Measurements from ENCODE around the gene GDA. TPM values are rescaled to one million over a fixed set of nuclear protein-coding genes. Genes with fewer than 3 reads are reported as not detected.

Gene GDA
- total RNA-seq, 4 donors from 2014 or later = 1.2 to 89.9 (median 55.9) TPM

DNA sequence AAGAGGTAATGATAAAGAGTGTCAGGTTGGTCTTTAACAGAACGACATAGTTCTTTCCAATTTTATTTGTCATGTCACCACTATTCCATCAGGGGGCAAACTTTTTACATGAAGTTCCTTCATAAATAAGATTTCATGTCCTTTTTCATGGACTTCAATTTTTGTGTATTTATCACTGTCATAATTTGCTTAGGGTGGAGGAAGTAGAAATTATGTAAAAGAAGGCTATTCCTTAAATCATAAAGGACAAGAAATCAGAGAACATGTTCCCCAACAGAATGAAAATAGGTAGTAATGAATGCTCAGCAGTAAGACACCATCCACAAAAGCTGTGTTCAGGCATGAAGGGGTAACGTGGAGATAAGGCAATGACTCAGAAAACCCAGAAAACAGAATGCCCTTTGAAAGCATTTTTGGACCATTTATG lies 143.0 kb downstream of the GDA start:
- no peak for DNase-seq
- WGBS, 2 donors (ENCODE audit: low coverage in 1 of 2) = 8 to 21% methylated on average over 2 of the region's 2 CpGs
- no peak for TF ChIP-seq POLR2A (IDR thresholded peaks at IDR 0.05)
- TF ChIP-seq, protein P1, sequence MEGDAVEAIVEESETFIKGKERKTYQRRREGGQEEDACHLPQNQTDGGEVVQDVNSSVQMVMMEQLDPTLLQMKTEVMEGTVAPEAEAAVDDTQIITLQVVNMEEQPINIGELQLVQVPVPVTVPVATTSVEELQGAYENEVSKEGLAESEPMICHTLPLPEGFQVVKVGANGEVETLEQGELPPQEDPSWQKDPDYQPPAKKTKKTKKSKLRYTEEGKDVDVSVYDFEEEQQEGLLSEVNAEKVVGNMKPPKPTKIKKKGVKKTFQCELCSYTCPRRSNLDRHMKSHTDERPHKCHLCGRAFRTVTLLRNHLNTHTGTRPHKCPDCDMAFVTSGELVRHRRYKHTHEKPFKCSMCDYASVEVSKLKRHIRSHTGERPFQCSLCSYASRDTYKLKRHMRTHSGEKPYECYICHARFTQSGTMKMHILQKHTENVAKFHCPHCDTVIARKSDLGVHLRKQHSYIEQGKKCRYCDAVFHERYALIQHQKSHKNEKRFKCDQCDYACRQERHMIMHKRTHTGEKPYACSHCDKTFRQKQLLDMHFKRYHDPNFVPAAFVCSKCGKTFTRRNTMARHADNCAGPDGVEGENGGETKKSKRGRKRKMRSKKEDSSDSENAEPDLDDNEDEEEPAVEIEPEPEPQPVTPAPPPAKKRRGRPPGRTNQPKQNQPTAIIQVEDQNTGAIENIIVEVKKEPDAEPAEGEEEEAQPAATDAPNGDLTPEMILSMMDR (IDR thresholded peaks at IDR 0.05) = peak; percentile 56 to 75 (median 60)
- no peak overlapping the region for H3K4me3 ChIP-seq
- H3K36me3 ChIP-seq = no peaks in the 10 kb centered on the region
- intact Hi-C loops (cut with DNase I; ENCODE audit: low total_unique reads) = no loop called here
- peak overlapping the region; percentile 74 to 83 (median 82) for H3K27ac ChIP-seq
- peaks cover 0 to 5% of the 10 kb centered on the region in 2 donors for H3K9me3 ChIP-seq
- H3K4me1 ChIP-seq = peaks cover 11 to 44% (median 21%) of the 10 kb centered on the region in 4 donors
- in situ Hi-C loops (cut with MboI; ENCODE audit: low pct_ligation_motif_present in 1 of 4, low pct_unique_long_range_greater_than_20kb in 1 of 4, low sequenced_read_pairs in 3 of 4) = loop anchor here in 2 of 4 donors (5.0 to 25.0 kb wide), 3 partner anchors 73 to 520 kb away; partner anchors contain the start of gene ZFAND5 (in 1 of the 2)
- H3K27me3 ChIP-seq = no peaks in the 10 kb centered on the region

DNA sequence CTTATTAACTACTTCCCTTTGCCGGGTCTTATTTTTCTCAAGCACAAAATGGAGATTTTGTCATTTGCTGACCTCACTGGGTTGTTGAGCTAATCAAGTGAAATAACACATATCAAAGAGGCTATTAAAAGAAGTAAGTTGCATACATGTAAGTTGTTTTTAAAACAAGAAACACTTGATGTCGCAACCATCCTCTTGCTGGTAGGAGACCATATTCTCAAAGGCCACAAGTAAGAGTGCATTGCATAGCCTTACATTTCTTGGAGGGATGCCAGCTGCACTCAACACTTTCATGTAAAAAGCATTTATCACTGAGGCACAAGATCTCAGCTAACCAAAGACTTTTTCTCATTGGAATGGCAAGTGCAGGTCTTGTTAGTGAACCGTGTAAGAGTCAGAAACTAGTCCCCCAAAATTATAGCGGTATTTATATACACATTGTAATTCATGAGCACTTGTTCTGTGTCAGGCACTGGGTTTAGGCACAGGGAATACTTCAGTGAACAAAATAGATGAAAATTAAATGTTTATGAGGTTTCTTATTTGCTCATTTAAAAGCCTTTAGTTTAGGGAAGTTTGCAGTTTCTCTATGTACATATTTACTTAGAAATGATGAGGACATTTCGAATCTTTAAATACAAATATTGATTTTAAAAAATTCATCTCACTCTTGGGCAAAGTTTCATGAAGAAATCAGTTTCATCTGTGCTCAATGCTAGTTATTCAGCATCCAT lies 143.8 kb downstream of the GDA start:
- WGBS, 2 donors (ENCODE audit: low coverage in 1 of 2) = 36 to 60% methylated on average over 3 to 5 of the region's 5 CpGs
- Histone ChIP-seq H3K4me1 (peaks cover 11 to 44% (median 21%) of the 10 kb centered on the region in 4 donors), H3K27me3 (no peaks in the 10 kb centered on the region), H3K4me3 (no peak overlapping the region), H3K36me3 (no peaks in the 10 kb centered on the region), H3K9me3 (peaks cover 0 to 5% of the 10 kb centered on the region in 2 donors), H3K27ac (peak overlapping the region; percentile 74 to 83 (median 82))
- in situ Hi-C loops (cut with MboI; ENCODE audit: low pct_ligation_motif_present in 1 of 4, low pct_unique_long_range_greater_than_20kb in 1 of 4, low sequenced_read_pairs in 3 of 4) = loop anchor here in 2 of 4 donors (5.0 to 25.0 kb wide), 3 partner anchors 72 to 519 kb away; partner anchors contain the start of gene ZFAND5 (in 1 of the 2)
- peak; percentile 52 for DNase-seq
- intact Hi-C loops (cut with DNase I; ENCODE audit: low total_unique reads) = no loop called here
- TF ChIP-seq, protein P1 (IDR thresholded peaks at IDR 0.05) = no peak
- TF ChIP-seq EP300 (IDR thresholded peaks at IDR 0.05; ENCODE audit: low read depth) = no peak
- no peak for TF ChIP-seq POLR2AphosphoS5 (IDR thresholded peaks at IDR 0.05)
- no peak for TF ChIP-seq POLR2A (IDR thresholded peaks at IDR 0.05)

DNA sequence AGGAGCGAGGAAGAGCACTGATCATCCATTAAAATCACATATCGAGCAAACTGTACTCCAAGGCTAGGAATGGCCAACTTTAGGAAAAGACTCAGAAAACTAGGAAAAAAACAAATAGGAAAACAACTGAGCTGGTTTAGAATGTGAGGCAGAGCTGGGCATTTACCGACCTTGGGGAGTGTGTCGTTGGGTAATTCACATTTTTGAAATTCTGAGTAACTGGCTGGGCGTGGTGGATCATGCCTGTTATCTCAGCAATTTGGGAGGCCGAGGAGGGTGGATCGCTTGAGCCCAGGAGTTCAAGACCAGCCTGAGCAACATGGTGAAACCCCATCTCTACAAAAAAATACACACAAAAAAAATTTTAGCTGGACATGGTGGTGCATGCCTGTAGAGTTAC lies 145.7 kb downstream of the GDA start:
- peak overlapping the region; percentile 82 to 83 (median 82) for H3K27ac ChIP-seq
- DNase-seq = peak; percentile 51
- H3K4me1 ChIP-seq = peaks cover 11 to 44% (median 21%) of the 10 kb centered on the region in 4 donors
- H3K27me3 ChIP-seq = no peaks in the 10 kb centered on the region
- no peak overlapping the region for H3K4me3 ChIP-seq
- no peaks in the 10 kb centered on the region for H3K36me3 ChIP-seq
- peaks cover 0 to 5% of the 10 kb centered on the region in 2 donors for H3K9me3 ChIP-seq
- WGBS, 2 donors (ENCODE audit: low coverage in 1 of 2) = 51 to 64% methylated on average over 7 of the region's 7 CpGs
- intact Hi-C loops (cut with DNase I; ENCODE audit: low total_unique reads) = no loop called here
- TF ChIP-seq, protein P1 (IDR thresholded peaks at IDR 0.05) = no peak
- TF ChIP-seq POLR2AphosphoS5 (IDR thresholded peaks at IDR 0.05) = no peak
- TF ChIP-seq EP300 (IDR thresholded peaks at IDR 0.05; ENCODE audit: low read depth) = no peak
- no peak for TF ChIP-seq POLR2A (IDR thresholded peaks at IDR 0.05)
- in situ Hi-C loops (cut with MboI; ENCODE audit: low pct_ligation_motif_present in 1 of 4, low pct_unique_long_range_greater_than_20kb in 1 of 4, low sequenced_read_pairs in 3 of 4) = loop anchor here in 2 of 4 donors (5.0 to 25.0 kb wide), 3 partner anchors 70 to 517 kb away; partner anchors contain the start of gene ZFAND5 (in 1 of the 2)

DNA sequence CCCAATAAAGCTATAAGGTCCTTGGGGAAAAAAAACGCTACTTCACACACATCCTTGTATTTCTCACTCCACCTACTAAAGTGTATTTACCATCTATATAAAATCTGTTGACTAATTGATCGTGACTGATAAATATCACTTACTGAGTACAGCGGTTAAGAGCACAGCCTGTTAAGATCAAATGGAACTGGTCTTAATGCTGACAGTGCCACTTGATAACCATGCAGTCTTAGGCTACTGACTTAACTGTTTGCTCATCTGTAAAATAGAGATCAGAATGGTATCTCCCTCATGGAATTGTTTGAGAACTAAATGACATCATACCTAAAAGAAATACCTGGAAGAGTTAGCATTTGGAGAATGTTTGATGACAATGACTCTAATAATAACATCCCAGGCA lies 148.3 kb downstream of the GDA start:
- H3K27ac ChIP-seq = no peak overlapping the region
- in situ Hi-C loops (cut with MboI; ENCODE audit: low pct_ligation_motif_present in 1 of 4, low pct_unique_long_range_greater_than_20kb in 1 of 4, low sequenced_read_pairs in 3 of 4) = loop anchor here in 2 of 4 donors (10.0 to 25.0 kb wide), 2 partner anchors 67 to 515 kb away; partner anchors contain the start of gene ZFAND5 (in 1 of the 2)
- no peaks in the 10 kb centered on the region for H3K9me3 ChIP-seq
- no peak for TF ChIP-seq POLR2A (IDR thresholded peaks at IDR 0.05)
- TF ChIP-seq POLR2AphosphoS5 (IDR thresholded peaks at IDR 0.05) = no peak
- TF ChIP-seq, protein P1 (IDR thresholded peaks at IDR 0.05) = no peak
- no peak for TF ChIP-seq EP300 (IDR thresholded peaks at IDR 0.05; ENCODE audit: low read depth)
- H3K4me3 ChIP-seq = no peak overlapping the region
- intact Hi-C loops (cut with DNase I; ENCODE audit: low total_unique reads) = no loop called here
- 57 to 75% methylated on average over 3 of the region's 3 CpGs for WGBS, 2 donors (ENCODE audit: low coverage in 1 of 2)
- peaks cover 5 to 39% (median 16%) of the 10 kb centered on the region in 4 donors for H3K4me1 ChIP-seq
- DNase-seq = no peak
- H3K36me3 ChIP-seq = no peaks in the 10 kb centered on the region
- H3K27me3 ChIP-seq = no peaks in the 10 kb centered on the region

Measured in transverse colon (tissue), 4 donors.